Inflammatory macrophage treated with lipopolysaccharide for 1 hour (primary cell): ENCODE data around the gene C1D.
A peak's percentile ranks its signal among the peaks of the same experiment; 100 is the strongest.

ENCODE experiments used
- DNase-seq, 2 donors: peaks; one replicate each; pipeline ENCODE4 v3.0.0-alpha.2; 2020 to 2022

C1D gene, protein sequence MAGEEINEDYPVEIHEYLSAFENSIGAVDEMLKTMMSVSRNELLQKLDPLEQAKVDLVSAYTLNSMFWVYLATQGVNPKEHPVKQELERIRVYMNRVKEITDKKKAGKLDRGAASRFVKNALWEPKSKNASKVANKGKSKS

DNA sequence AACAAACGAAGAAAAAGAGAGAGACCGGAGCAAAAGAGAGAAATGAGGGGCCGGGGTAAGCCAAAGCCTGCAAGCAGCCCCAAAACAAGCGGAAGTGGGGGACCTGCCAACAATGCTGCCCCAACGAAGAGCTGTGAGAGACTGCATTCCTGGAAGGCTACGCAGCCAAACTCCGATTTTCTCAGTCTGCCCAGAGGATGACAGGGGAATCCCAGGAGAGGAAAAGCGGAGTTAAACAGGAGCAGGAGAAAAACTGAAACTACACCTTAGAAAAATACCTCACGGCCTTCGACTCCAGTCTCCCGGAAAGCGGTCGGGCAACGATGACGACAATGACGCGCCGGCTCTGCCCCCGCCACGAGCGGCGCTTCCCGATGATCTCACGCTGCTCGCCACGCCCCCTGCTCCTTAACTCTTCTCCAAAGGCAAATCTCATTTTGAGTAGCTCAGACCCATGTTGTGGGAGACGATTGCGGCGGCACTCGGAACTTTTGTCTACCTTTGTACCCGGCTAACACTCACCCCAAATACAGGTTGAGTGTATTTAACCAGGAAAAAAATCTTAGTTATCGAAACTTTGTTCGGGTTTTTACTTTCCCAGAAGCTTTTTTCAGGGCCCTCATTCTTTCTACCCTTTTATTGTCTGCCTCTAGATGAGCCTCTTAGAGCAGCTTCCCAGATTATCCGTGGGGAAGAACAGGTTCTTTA is at the start of gene C1D:
Gene C1D (minus strand): TSS at position 325 of the 708 bp plus-strand sequence. CDS start 15,694 bp downstream, outside the sequence.
- DNase-seq, result peak; percentile 84 to 98

DNA sequence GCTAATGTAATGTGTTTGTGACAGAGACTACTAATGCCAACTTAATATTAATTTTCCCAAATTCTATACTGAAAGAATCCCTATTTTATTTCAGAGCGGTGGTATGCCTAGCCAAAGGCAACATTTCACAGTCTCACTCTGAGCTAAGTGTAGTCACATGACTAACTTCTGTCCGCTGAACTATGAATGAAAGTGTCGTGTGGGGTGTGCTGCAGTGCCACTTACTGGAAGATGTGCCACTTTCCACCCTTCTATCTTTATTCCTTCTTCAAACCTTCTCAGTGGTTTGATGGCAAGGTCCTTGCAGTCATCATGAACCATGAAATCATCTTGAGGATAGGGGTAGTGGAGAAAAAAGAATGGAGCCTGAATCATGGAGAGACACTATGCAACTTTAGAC is 47.3 kb upstream of the C1D start:
- DNase-seq, result peak in 1 of 2 donors; percentile 13

DNA sequence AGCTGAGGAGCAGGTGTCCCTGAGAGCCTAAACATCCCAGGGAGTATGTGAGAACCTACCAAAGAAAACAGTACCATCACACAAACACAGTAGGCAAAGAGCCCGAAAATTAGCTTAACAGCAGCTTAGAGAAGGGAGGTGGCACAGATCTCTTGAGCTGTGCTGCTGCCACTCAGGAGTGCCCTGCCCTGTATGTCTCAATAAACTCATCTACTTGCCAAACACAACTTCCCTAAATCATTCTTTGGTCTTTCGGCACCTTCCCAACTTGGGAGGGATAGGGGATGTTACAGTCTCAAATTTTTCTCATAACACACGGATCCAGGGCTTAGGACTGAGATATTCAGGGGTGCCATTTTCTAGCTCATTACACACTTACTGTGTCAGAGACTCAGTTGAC is 45.3 kb upstream of the C1D start:
- DNase-seq, result peak; percentile 55 to 57

DNA sequence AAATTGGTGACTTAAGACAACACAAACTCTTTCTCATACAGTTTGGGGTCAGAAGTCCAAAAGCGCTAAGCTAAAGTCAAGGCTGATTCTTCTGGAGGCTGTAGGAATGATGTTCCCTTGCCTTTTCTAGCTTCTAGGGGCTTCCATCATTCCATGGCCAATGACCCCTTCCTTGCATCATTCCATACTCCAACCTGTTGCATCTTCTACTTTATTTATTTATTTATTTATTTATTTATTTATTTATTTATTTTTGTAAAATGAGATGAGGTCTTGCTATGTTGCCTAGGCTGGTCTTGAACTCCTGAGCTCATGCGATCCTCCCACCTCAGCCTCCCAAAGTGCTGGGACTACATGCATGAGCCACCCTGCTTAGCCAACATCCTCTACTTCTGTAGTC is 44.7 kb upstream of the C1D start:
- no peak for DNase-seq

DNA sequence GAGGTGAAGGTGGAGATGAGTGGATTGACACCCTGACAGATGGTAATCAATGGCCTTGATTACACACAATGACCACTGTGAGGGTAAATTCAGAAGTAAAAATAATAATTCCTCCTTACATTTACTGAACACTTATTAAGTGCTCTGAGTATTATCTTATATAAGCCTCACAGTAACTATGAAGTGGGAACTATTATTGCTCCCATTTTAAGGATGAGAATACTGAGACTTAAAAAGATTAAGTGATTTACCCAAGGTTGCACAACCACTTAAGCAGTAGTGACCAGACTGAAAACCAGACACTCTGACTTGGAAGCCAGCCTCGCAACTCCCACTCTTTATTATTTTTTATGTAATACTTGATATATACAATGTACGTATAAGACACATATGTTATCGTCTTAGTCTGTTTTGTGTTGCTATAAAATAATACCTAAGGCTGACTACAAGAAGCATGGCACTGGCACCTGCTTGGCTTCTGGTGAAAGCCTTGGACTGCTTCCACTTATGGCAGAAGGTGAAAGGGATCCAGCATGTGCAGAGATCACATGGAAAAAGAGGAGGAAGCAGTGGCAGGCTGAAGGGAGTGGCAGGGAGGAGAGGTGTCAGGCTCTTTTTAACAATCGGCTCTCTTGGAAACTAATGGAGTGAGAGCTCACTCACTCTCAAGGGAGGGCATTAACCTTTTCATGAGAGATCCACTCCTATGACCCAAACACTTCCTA is 41.5 kb upstream of the C1D start:
- no peak for DNase-seq

DNA sequence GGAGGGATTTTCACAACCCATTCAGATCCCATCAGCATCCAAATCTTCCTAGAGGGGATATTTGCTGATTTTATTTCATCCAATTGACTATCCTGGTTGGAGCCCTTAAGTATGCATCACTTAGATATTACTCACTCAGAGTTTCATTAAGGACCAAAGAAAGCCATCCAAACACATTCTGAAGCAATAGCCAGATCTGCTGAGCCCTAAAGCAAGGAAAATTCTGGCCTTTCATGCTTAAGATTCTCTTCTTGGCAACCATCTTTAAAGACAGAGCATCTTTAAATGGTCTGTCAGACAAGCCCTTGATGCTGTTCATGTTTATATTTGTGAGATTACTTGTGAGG is 40.9 kb upstream of the C1D start:
- no peak for DNase-seq

DNA sequence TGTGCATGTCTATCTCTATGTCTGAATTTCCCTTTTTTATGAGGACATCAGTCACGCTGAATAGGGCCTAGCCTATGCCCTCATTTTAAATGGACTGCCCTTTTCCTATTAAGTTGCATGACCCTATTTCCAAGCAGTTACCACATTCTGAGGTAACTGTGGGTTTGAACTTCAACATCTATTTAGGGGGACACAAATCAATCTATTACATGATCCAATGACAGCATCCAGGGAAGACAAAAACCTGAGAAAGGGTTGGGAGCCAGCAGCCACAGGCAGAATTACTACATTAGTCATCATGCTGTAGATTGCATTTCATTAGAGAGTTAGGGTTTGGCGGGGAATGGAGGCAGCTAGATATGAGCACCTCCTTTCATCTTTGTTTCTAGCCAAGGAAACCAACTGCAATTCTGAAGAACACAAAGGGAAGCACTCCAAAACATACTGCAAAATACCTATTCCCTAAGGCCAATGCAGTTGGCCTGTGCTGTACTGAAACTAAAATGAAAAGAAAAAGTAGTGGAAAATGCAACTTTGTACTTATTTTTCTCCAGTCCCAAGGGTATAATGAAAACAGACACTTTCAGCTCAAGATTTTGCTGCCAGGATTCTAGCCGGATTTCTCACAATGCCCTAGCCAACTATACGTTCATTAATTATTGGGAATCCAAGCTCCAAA is 40.4 kb upstream of the C1D start:
- peak in 1 of 2 donors; percentile 19 for DNase-seq

DNA sequence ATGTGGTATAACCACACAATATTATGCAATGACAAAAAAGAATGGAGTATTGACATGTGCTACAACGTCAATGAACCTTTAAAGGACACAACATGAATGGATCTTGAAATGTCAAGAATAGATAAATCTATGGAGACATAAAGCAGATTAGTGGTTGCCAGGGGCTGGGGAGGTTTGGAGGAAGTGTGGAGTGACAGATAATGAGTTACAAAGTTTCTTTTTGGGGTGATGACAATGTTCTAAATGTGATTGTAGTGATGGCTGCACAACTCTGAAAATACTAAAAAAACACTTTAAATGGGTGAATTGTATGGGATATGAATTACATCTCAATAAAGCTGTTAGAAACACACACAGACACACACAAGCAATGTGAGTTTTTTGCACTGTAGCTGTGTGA is 37.4 kb upstream of the C1D start:
- DNase-seq, result no peak

DNA sequence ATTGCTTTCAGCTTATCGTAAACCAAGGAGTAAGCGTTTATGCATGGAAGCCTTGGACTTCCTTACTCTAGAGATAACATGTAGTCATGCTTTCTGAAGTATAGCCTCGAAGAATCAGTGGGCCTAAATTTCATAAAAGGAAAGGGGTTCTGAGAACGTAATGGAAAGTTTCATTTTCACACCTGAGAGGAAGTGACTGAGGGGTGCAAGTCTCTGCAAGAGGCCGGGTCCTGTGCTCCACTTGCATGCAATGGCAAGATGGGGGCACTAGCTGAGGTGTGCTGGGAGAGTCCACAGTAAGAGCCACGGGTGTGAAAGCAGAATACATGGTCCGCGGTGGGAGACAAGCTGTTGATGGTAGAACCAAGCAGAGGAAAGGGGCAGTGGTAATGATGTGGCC is 36.5 kb upstream of the C1D start:
- no peak for DNase-seq

DNA sequence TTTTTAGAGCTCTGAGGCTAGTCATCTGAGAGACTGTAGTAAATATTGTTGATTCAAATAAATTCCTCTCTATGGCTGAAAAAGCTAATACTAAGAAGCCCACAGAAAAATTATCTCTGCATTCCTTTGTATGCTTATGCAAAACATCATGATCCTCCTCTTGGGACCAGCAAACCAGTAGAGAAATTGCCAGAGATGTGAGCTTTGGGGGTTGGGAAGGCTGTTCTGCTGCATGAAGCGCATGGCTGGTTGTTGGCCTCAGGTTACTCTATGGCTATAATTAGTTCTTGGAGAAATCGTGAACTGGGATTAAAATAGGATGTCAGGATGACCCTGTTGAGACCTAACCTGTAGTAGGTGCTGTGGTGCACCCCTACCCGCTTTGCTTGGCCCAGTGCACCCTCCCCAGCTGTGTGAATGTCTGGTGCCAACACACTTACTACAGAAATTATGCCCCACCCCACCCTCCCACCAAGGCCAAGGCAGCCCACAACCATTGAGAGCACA is 35.5 kb upstream of the C1D start:
- no peak for DNase-seq

DNA sequence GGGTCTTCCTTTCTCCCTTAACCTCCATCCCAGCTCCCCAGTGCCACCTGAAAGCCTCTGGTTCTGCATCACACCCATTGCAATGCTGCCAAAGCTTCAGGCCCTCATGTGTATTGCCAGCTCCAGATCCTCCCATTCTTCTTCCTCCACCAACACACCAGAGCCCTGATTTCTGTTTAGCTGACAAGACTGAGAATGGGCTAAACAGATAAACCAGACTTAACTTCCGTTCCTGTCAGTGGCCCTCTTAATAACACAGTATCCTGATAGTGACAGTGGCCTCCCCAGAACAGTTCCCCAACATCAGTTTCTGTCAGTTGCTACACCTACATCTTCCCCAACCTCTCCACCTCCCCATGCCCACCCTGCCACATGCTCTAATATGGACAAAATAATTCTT is 31.3 kb upstream of the C1D start:
- no peak for DNase-seq

DNA sequence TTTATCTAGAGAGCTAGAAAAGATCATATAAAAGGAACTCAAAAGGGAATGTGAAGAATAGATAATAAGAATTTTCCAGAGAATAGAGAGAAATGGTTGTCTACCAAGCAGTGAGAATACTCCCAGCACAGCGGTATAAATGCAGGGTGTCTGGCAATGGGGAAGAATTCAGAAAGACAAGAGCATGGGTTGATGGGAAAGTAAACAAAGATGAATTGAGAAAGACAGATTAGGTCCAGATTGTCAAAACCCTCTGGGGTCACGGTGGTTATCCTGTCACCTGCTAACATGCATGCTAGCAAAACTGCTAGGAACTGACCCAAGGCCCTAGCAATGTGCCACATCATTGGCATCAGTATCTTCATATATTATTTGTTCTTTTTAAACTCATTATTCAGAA is 30.8 kb upstream of the C1D start:
- no peak for DNase-seq

DNA sequence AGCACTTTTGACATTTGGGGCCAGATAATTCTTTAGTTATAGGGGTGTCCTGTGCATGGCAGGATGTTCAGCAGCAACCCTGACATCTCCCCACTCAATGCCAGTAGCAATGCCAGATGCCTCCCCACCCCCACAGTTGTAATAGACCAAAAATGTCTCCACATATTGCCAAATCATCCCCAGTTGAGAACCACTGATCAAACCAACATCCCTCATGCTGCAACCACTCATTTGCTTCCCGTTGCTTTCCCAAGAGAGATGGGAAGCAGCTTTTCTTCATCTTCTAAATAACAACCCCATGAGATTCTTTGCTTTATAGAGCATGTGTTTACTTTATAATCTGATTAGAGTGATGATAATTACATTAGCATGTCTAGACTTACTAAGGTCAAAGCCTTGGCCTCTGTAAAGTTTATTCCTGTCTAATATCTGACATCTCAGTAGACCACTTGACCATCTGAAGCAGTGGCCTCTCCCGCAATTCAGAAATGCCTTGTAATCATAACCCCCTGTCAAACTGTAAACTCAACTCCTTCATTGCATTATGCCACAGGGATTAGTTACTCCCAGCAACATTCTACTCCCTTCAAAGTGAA is 28.7 kb upstream of the C1D start:
- no peak for DNase-seq

DNA sequence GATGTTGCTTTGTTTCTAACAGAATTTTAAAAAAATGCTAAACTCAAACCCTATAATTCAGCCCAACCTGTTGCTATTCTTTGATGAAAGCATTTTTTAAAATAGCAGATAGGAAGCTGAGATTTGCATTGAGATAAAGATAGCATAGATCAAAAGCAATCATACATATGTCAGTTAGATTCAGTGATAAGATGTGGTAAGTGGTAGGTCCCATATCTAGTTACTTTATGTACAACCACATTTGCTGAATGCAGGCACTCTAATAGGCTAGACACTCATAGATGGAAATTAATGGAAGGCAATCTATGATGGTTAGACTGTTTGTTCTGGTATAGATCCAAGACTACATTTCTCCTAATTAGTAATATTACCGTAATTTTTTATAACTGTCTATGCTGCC is 27.2 kb upstream of the C1D start:
- DNase-seq, result no peak

DNA sequence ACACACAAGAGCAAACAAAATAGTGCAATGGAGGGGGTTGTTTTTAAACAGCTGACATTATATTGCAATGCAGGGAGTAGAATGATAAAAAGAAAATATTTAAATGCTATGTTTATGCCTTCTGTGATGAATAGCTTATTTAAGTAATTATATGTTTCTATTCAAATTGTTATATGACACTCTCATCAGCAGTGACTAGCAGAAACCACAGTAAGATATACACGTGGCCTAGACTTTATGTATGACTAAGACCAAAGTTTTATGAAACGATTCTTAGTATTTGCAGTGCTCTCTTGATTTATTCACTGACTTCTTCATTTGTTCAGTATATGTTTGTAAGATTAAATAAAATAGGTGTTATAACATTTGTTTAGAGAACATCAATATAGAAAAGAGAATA is 26.1 kb upstream of the C1D start:
- no peak for DNase-seq

DNA sequence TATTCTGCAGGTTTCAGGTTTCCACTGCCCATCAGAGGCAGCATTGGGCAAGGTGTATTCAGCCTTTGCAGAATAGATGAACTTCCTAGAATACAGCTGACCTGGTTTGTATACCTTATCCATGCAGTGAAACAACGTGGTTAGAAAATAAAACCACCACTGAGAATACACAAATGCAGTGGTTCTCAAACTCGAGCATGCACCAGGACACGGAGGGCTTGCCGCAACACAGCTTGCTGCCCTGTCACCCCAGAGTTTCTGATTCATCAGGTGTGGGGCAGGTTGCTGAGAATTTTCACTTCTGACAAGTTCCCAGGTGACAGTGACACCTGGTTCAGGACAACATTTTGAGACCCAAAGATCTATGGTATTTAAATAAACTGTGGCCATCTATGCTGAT is 23.4 kb upstream of the C1D start:
- no peak for DNase-seq

DNA sequence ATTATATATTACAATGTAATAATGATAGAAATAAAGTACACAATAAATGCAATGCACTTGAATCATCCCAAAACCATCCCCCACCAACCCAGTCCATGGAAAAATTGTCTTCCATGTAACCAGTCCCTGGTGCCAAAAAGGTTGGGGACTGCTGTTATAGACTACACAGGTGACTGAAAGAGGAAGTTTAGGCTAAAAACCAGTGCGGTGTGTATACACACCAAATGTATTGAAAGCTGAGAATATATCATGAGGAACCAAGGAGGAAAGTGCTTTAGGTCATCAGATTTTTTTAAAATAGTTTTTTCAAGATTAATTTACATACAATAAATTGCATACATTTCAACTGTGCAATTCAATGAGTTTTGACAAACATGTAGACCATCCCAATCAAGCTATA is 20.5 kb upstream of the C1D start:
- DNase-seq, result no peak

DNA sequence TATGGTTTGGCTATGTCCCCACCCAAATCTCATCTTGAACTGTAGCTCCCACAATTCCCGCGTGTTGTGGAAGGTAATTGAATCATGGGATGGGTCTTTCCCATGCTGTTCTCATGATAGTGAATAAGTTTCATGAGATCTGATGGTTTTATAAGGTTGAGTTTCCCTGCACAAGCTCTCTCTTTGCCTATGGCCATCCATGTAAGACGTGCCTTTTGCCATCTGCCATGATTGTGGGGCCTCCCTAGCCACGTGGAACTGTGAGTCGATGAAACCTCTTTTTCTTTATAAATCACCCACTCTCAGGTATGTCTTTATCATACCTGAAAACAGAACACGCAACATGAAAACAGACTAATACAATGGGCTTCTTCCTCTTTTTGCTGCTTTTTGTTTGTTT is 11.2 kb upstream of the C1D start:
- DNase-seq, result no peak

DNA sequence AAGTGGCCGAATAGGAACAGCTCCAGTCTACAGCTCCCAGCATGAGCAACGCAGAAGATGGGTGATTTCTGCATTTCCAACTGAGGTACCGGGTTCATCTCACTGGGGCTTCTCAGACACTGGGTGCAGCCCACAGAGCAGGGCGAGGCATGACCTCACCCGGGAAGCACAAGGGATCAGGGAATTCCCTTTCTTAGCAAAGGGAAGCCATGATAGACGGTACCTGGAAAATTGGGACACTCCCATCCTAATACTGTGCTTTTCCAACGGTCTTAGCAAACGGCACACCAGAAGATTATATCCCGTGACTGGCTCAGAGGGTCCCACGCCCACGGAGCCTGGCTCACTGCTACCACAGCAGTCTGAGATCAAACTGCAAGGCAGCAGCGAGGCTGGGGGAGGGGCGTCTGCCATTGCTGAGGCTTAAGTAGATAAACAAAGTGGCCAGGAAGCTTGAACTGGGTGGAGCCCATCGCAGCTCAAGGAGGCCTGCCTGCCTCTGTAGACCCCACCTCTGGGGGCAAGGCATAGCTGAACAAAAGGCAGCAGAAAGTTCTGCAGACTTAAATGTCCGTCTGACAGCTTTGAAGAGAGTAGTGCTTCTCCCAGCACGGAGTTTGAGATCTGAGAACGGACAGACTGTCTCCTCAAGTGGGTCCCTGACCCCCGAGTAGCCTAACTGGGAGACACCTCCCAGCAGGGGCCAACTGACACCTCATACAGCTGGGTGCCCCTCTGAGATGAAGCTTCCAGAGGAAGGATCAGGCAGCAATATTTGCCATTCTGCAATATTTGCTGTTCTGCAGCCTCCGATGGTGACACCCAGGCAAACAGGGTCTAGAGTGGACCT is 1.2 kb upstream of the C1D start:
- peak; percentile 14 to 36 for DNase-seq

DNA sequence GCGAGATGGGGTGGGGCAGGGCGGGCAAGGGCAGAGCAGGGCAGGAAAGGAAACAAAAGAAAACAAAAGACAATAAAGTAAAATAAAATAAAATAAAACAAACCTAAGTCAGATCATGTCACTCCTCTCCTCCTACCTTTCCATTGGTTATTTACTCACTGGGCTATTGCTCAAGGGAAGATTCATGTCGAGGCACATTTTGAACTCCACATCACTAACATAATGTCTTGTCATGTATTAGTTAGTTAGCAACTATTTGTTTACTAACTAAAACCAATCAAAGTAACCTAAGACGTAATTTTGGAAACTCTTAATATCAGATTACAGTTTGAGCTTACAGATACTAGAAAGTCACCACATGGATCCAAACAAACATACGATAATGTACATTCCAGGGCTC is 2.2 kb downstream of the C1D start:
- DNase-seq, result no peak

DNA sequence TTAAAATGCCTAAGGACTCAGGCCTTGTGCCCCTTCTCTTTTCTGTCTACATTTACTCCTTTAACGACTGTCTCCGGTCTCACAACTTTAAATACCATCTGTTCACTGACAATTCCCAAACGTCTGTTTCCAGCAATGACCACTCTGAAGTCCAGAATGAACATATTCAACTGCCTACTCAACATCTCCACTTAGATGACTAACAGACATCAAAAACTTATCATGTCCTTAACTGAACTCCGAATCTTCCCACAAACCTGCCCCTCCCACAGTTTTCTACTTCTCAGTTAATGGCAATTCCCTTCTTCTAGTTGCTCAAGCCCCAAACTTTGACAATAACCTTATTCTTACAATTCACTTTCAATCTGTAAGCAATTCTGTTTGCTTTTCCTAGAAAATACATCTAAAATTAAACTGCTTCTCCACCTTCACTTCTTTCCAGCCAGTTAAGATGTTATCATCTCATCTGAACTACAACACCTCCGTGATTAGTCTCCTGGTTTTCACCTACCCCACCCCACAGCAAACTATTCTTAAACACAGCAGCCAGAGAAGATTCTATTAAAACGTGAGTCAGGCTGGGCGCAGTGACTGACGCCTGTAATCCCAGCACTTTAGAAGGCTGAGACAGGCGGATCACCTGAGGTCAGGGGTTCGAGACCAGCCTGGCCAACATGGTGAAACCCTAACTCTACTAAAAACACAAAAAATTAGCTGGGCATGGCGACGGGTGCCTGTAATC is 2.8 kb downstream of the C1D start:
- DNase-seq, result peak; percentile 18 to 64
